ENCODE results near the gene SH3BP1.

SH3BP1 gene

GRCh38 chr22:37660709-37661045, 21.2 kb downstream of the SH3BP1 start:
- DNase-seq: no peak

GRCh38 chr22:37661160-37661924, 21.9 kb downstream of the SH3BP1 start:
- no peak for DNase-seq

- DNase-seq: no peak
These were observed 22.6 kb downstream of the SH3BP1 start for GRCh38 chr22:37662039-37662438.

GRCh38 chr22:37663521-37664140, 24.2 kb downstream of the SH3BP1 start:
- DNase-seq: no peak

GRCh38 chr22:37664249-37665101, 25.0 kb downstream of the SH3BP1 start:
- DNase-seq: no peak

GRCh38 chr22:37665487-37665886, 26.0 kb downstream of the SH3BP1 start:
- no peak for DNase-seq

GRCh38 chr22:37669586-37669985, 30.1 kb downstream of the SH3BP1 start:
- DNase-seq: no peak

- no peak for DNase-seq
These were observed 32.9 kb downstream of the SH3BP1 start for GRCh38 chr22:37672206-37672919.

GRCh38 chr22:37672920-37673455, 33.5 kb downstream of the SH3BP1 start:
- DNase-seq: no peak

- no peak for DNase-seq
These were observed 34.8 kb downstream of the SH3BP1 start for GRCh38 chr22:37674248-37674647.

GRCh38 chr22:37674951-37675929, 35.8 kb downstream of the SH3BP1 start, which contains the start of gene LGALS1:
TSS of gene LGALS1 (plus strand) at chr22:37675636. CDS start at chr22:37675703, 67 bp downstream.
- peak in 1 of 2 experiments; percentile 22 for DNase-seq

GRCh38 chr22:37675930-37676735, 36.7 kb downstream of the SH3BP1 start:
- DNase-seq: no peak

- peak in 1 of 2 experiments; percentile 59 for DNase-seq
These were observed 37.4 kb downstream of the SH3BP1 start for GRCh38 chr22:37676736-37677492.

- no peak for DNase-seq
These were observed 38.1 kb downstream of the SH3BP1 start for GRCh38 chr22:37677493-37677974.

- DNase-seq: no peak
These were observed 38.9 kb downstream of the SH3BP1 start for GRCh38 chr22:37678372-37678771.

- no peak for DNase-seq
These were observed 40.2 kb downstream of the SH3BP1 start for GRCh38 chr22:37679670-37680069.

- no peak for DNase-seq
These were observed 40.9 kb downstream of the SH3BP1 start for GRCh38 chr22:37680191-37680851.

- no peak for DNase-seq
These were observed 41.5 kb downstream of the SH3BP1 start for GRCh38 chr22:37681001-37681424.

GRCh38 chr22:37681556-37682049, 42.1 kb downstream of the SH3BP1 start:
- DNase-seq: no peak
